GM23338 (cell line): ENCODE measurements around the gene LCE5A. TPM values are rescaled to one million over a fixed set of nuclear protein-coding genes. Genes with fewer than 3 reads are reported as not detected.

ENCODE experiments used
- ATAC-seq: fragments of 200-7000 bp; cut with Tn5 transposase; 3 replicates; pipeline ENCODE4 v1.9.1; 2020
- DNase-seq: peaks from one replicate; pipeline ENCODE4 v3.0.0-alpha.2; 2015; ENCODE audit warnings: low spot score
- H2AFZ ChIP-seq: fragments of 200-600 bp; sonication (generic); 2 replicates; pipeline ENCODE4 v1.8.0; 2016; ENCODE audit warnings: antibody characterized with exemption, mild to moderate bottlenecking, moderate library complexity
- H3F3A ChIP-seq: fragments of 200-600 bp; sonication (generic); replicated peaks from 2 replicates; pipeline ENCODE4 v1.8.0; 2017; ENCODE audit warnings: antibody characterized with exemption, mixed run types, low read depth
- H3K27ac ChIP-seq: fragments of 200-600 bp; sonication (generic); 2 replicates; pipeline ENCODE4 v1.6.1; 2016; ENCODE audit warnings: low read depth
- H3K27me3 ChIP-seq: fragments of 200-600 bp; sonication (generic); 2 replicates; pipeline ENCODE4 v1.8.0; 2016; ENCODE audit warnings: mild to moderate bottlenecking, mixed run types, moderate library complexity; ENCODE audit not compliant: insufficient read depth
- H3K36me3 ChIP-seq: fragments of 200-600 bp; sonication (generic); 2 replicates; pipeline ENCODE4 v1.8.0; 2016; ENCODE audit warnings: mild to moderate bottlenecking; ENCODE audit not compliant: insufficient read depth
- H3K4me1 ChIP-seq: fragments of 200-600 bp; sonication (generic); 2 replicates; pipeline ENCODE4 v1.8.0; 2016; ENCODE audit warnings: mild to moderate bottlenecking, moderate library complexity; ENCODE audit not compliant: insufficient read depth
- H3K4me2 ChIP-seq: fragments of 200-600 bp; sonication (generic); 2 replicates; pipeline ENCODE4 v1.7.1; 2017; ENCODE audit warnings: mixed run types
- H3K4me3 ChIP-seq: fragments of 200-600 bp; sonication (generic); 2 replicates; pipeline ENCODE4 v1.6.1; 2016; ENCODE audit warnings: mixed run types
- H3K79me2 ChIP-seq: fragments of 200-600 bp; sonication (generic); replicated peaks from 2 replicates; pipeline ENCODE4 v1.8.0; 2017; ENCODE audit warnings: mild to moderate bottlenecking; ENCODE audit not compliant: insufficient read depth
- H3K9me2 ChIP-seq: fragments of 200-600 bp; sonication (generic); 2 replicates; pipeline ENCODE4 v1.8.0; 2017; ENCODE audit not compliant: insufficient read depth
- H4K20me1 ChIP-seq: fragments of 200-600 bp; sonication (generic); replicated peaks from 2 replicates; pipeline ENCODE4 v1.8.0; 2017; ENCODE audit warnings: mild to moderate bottlenecking; ENCODE audit not compliant: insufficient read depth
- H3K27ac Mint-ChIP-seq: 2 replicates; pipeline ENCODE4 v1.8.0; 2020; ENCODE audit warnings: inconsistent platforms, mild to moderate bottlenecking, moderate library complexity, mixed read lengths
- H3K27me3 Mint-ChIP-seq: 3 replicates; pipeline ENCODE4 v1.8.0; 2022; ENCODE audit warnings: low read depth, mild to moderate bottlenecking, moderate library complexity, mixed read lengths, inconsistent platforms; ENCODE audit not compliant: insufficient read depth, poor library complexity
- H3K36me3 Mint-ChIP-seq: 3 replicates; pipeline ENCODE4 v1.8.0; 2021; ENCODE audit warnings: low read depth, mild to moderate bottlenecking, inconsistent platforms, moderate library complexity, mixed read lengths
- H3K4me1 Mint-ChIP-seq: 3 replicates; pipeline ENCODE4 v1.8.0; 2020; ENCODE audit warnings: mild to moderate bottlenecking, inconsistent platforms, mixed read lengths
- H3K4me3 Mint-ChIP-seq: 3 replicates; pipeline ENCODE4 v1.8.0; 2021; ENCODE audit warnings: moderate library complexity, mild to moderate bottlenecking, inconsistent platforms, mixed read lengths
- H3K9me3 Mint-ChIP-seq: 3 replicates; pipeline ENCODE4 v1.8.0; 2020; ENCODE audit warnings: moderate library complexity, mild to moderate bottlenecking, inconsistent platforms, mixed read lengths
- CREB1 ChIP-seq: fragments of 250-450 bp; sonication (Bioruptor Pico); IDR thresholded peaks from 2 replicates; pipeline ENCODE4 v1.5.0; 2020; ENCODE audit warnings: low read depth, mild to moderate bottlenecking, moderate library complexity
- CTCF ChIP-seq, 2 experiments: fragments of 200-600 bp in 1 of 2; sonication (generic) in 1 of 2; conservative IDR thresholded peaks; 2 replicates each; pipeline versions ENCODE4 v1.5.1 to v1.6.1; 2016 to 2017; ENCODE audit warnings: antibody characterized with exemption in 2 of 2, low read depth in 2 of 2, mild to moderate bottlenecking in 2 of 2, moderate library complexity in 1 of 2
- ETS1 ChIP-seq: IDR thresholded peaks from 2 replicates; pipeline ENCODE4 v1.6.1; 2016; ENCODE audit warnings: antibody characterized with exemption
- EZH2 ChIP-seq: fragments of 200-600 bp; sonication (generic); IDR thresholded peaks from one replicate; pipeline ENCODE4 v1.8.0; 2017; ENCODE audit warnings: antibody characterized with exemption, mild to moderate bottlenecking, low read depth; ENCODE audit not compliant: unreplicated experiment
- EZH2phosphoT487 ChIP-seq: fragments of 200-600 bp; sonication (generic); IDR thresholded peaks from one replicate; pipeline ENCODE4 v1.8.1; 2018; ENCODE audit warnings: antibody characterized with exemption; ENCODE audit not compliant: unreplicated experiment
- JUNB ChIP-seq: IDR thresholded peaks from one replicate; pipeline ENCODE4 v1.6.1; 2016; ENCODE audit warnings: antibody characterized with exemption; ENCODE audit not compliant: unreplicated experiment
- NANOG ChIP-seq: IDR thresholded peaks from 2 replicates; pipeline ENCODE4 v1.6.1; 2016; ENCODE audit warnings: antibody characterized with exemption, borderline replicate concordance
- POLR2AphosphoS5 ChIP-seq: IDR thresholded peaks from 2 replicates; pipeline ENCODE4 v1.6.1; 2016; ENCODE audit warnings: antibody characterized with exemption, low read depth
- REST ChIP-seq: IDR thresholded peaks from one replicate; pipeline ENCODE4 v1.6.1; 2018; ENCODE audit warnings: antibody characterized with exemption; ENCODE audit not compliant: unreplicated experiment
- STAT1 ChIP-seq: IDR thresholded peaks from one replicate; pipeline ENCODE4 v1.6.1; 2016; ENCODE audit warnings: antibody characterized with exemption; ENCODE audit not compliant: unreplicated experiment
- ZNF114 ChIP-seq: fragments of 250-450 bp; sonication (Bioruptor Pico); IDR thresholded peaks from 2 replicates; pipeline ENCODE4 v1.5.0; 2020; ENCODE audit warnings: mild to moderate bottlenecking, moderate library complexity
- ZNF331 ChIP-seq: fragments of 250-450 bp; sonication (Bioruptor Pico); IDR thresholded peaks from 2 replicates; pipeline ENCODE4 v1.5.0; 2020; ENCODE audit warnings: low read depth, mild to moderate bottlenecking, moderate library complexity
- ZNF462 ChIP-seq: fragments of 250-450 bp; sonication (Bioruptor Pico); IDR thresholded peaks from 2 replicates; pipeline ENCODE4 v1.5.0; 2020; ENCODE audit warnings: mild to moderate bottlenecking, moderate library complexity
- polyA plus RNA-seq: library from polyadenylated mRNA; unstranded; fragments of >200 nt; fragmentation: Nextera tagmentation; extraction: Ambion mirVana; gene quantifications from 2 replicates; pipeline ENCODE4 v1.2.1, GENCODE V29; 2016
- total RNA-seq: library from RNA; depleted of rRNA; stranded (reverse); fragments of >200 nt; shearing (Covaris generic); gene quantifications from 2 replicates; pipeline ENCODE4 v1.2.3, GENCODE V29; 2014

LCE5A gene
- total and polyA plus RNA-seq, 2 experiments from 2014 or later: not detected

- no peak for ATAC-seq
- H3K36me3 ChIP-seq: no peaks in the 10 kb centered on the region
- H3K4me3 ChIP-seq: no peak overlapping the region
- Mint-ChIP-seq H3K27ac (no peak overlapping the region), H3K9me3 (peaks cover 19% of the 10 kb centered on the region; the same call in 2 of the 3 replicates), H3K27me3 (peaks cover 1% of the 10 kb centered on the region), H3K4me1 (peaks cover 3% of the 10 kb centered on the region; the same call in 2 of the 3 replicates), H3K4me3 (no peak overlapping the region), H3K36me3 (peaks cover 7% of the 10 kb centered on the region; the same call in 2 of the 3 replicates)
- TF ChIP-seq ETS1: no peak
- no peak for TF ChIP-seq ZNF114 (CRISPR knock-in tag)
- no peak for TF ChIP-seq POLR2AphosphoS5
- no peak for TF ChIP-seq ZNF331 (CRISPR knock-in tag)
- no peak for TF ChIP-seq CTCF (conservative IDR thresholded peaks at IDR 0.05; ENCODE audit: low read depth in 2 of 2)
- no peak for TF ChIP-seq EZH2
- TF ChIP-seq STAT1: no peak
- TF ChIP-seq ZNF462 (CRISPR knock-in tag): no peak
- no peak for TF ChIP-seq CREB1 (CRISPR knock-in tag)
- TF ChIP-seq JUNB: no peak
- no peak for TF ChIP-seq NANOG
- no peak for TF ChIP-seq EZH2phosphoT487
- TF ChIP-seq REST: no peak
- 0 out of 2 replicates have a peak, but pooled peaks cover 1% of the 10 kb centered on the region for H3K9me2 ChIP-seq
- H3K27ac ChIP-seq: no peak overlapping the region
- DNase-seq: no peak
- no peaks in the 10 kb centered on the region for H3K27me3 ChIP-seq
- H2AFZ ChIP-seq: no peak overlapping the region
- H4K20me1 ChIP-seq: no peaks in the 10 kb centered on the region
- no peak overlapping the region for H3K4me2 ChIP-seq
- no peaks in the 10 kb centered on the region for H3K79me2 ChIP-seq
- H3K4me1 ChIP-seq: 0 out of 2 replicates have a peak, but pooled peaks cover 3% of the 10 kb centered on the region
- H3F3A ChIP-seq: 0 out of 2 replicates have a peak, but pooled peaks cover 2% of the 10 kb centered on the region
Observed at GRCh38 chr1:152462636-152463035, 48.0 kb upstream of the LCE5A start.
